Right kidney (tissue), 1 donor: ENCODE results near the gene CTAGE6.
"Not testable (repeated sequence)": the region's sequence is repeated elsewhere in the genome, so short reads cannot be mapped to it uniquely, and the experiment has no call there.

Experiments used
- DNase-seq: peaks from one replicate; pipeline ENCODE4 v3.0.0-alpha.2; 2016

Gene CTAGE6

GRCh38 chr7:143715543-143716193, 41.8 kb downstream of the CTAGE6 start:
- not testable (repeated sequence) for DNase-seq

- not testable (repeated sequence) for DNase-seq
Measured at GRCh38 chr7:143714581-143715454, 42.7 kb downstream of the CTAGE6 start.

- not testable (repeated sequence) for DNase-seq
Measured at GRCh38 chr7:143712381-143712780, 45.1 kb downstream of the CTAGE6 start.

- DNase-seq: not testable (repeated sequence)
Measured at GRCh38 chr7:143711727-143712324, 45.7 kb downstream of the CTAGE6 start.

- DNase-seq: not testable (repeated sequence)
Measured at GRCh38 chr7:143709895-143710294, 47.6 kb downstream of the CTAGE6 start.
